HEK293T (cell line): ENCODE results near the gene TCHP.

ENCODE experiments used
- CTCF ChIA-PET: fragments of 350-600 bp; formaldehyde crosslinking; extraction: SDS; loops from one replicate; lab custom pipeline; 2021; ENCODE audit warnings: antibody characterized with exemption, inconsistent platforms; lab: Yijun Ruan, JAX
- POLR2A ChIA-PET: fragments of 350-600 bp; formaldehyde crosslinking; extraction: SDS; loops from one replicate; lab custom pipeline; 2020; ENCODE audit warnings: antibody characterized with exemption, inconsistent platforms; lab: Yijun Ruan, JAX
- DNase-seq: peaks from one replicate; pipeline ENCODE4 v3.0.0; 2012; ENCODE audit warnings: mixed read lengths; ENCODE audit errors: extremely low spot score
- ARNT ChIP-seq: fragments of 450-650 bp; IDR thresholded peaks from 2 replicates; pipeline ENCODE4 v1.6.1; 2017; ENCODE audit warnings: mild to moderate bottlenecking
- BHLHE40 ChIP-seq: fragments of 450-650 bp; IDR thresholded peaks from 2 replicates; pipeline ENCODE4 v1.6.1; 2016; ENCODE audit warnings: mild to moderate bottlenecking, moderate library complexity, borderline replicate concordance
- CTBP1 ChIP-seq: fragments of 450-650 bp; IDR thresholded peaks from 2 replicates; pipeline ENCODE4 v1.6.1; 2016; ENCODE audit warnings: borderline replicate concordance
- ELF4 ChIP-seq: fragments of 450-650 bp; IDR thresholded peaks from 2 replicates; pipeline ENCODE4 v1.6.1; 2017; ENCODE audit warnings: antibody characterized with exemption
- FOXA1 ChIP-seq: fragments of 450-650 bp; IDR thresholded peaks from 2 replicates; pipeline ENCODE4 v1.6.1; 2016; ENCODE audit warnings: mild to moderate bottlenecking
- FOXK2 ChIP-seq: fragments of 450-650 bp; IDR thresholded peaks from 2 replicates; pipeline ENCODE4 v1.6.1; 2016; ENCODE audit warnings: mild to moderate bottlenecking
- FOXM1 ChIP-seq: fragments of 450-650 bp; IDR thresholded peaks from 2 replicates; pipeline ENCODE4 v1.6.1; 2017; ENCODE audit warnings: mild to moderate bottlenecking, borderline replicate concordance
- HDGF ChIP-seq: fragments of 450-650 bp; IDR thresholded peaks from 2 replicates; pipeline ENCODE4 v1.6.1; 2017; ENCODE audit warnings: antibody characterized with exemption, borderline replicate concordance
- L3MBTL2 ChIP-seq: fragments of 450-650 bp; conservative IDR thresholded peaks from 2 replicates; pipeline ENCODE4 v1.6.1; 2016; ENCODE audit warnings: mild to moderate bottlenecking
- LEF1 ChIP-seq: fragments of 450-650 bp; IDR thresholded peaks from 2 replicates; pipeline ENCODE4 v1.6.1; 2017; ENCODE audit warnings: mild to moderate bottlenecking, borderline replicate concordance
- NFRKB ChIP-seq: fragments of 450-650 bp; IDR thresholded peaks from 2 replicates; pipeline ENCODE4 v1.6.1; 2016; ENCODE audit warnings: mild to moderate bottlenecking, moderate library complexity
- SP1 ChIP-seq: fragments of 450-650 bp; IDR thresholded peaks from 2 replicates; pipeline ENCODE4 v1.6.1; 2017
- SUZ12 ChIP-seq: fragments of 450-650 bp; IDR thresholded peaks from 2 replicates; pipeline ENCODE4 v1.6.1; 2016; ENCODE audit warnings: mild to moderate bottlenecking
- TARDBP ChIP-seq: fragments of 450-650 bp; IDR thresholded peaks from 2 replicates; pipeline ENCODE4 v1.6.1; 2016
- ZNF384 ChIP-seq: fragments of 450-650 bp; IDR thresholded peaks from 2 replicates; pipeline ENCODE4 v1.6.1; 2016
- TF ChIP-seq, protein P1 (sequence below): fragments of 450-650 bp; IDR thresholded peaks from 2 replicates; pipeline ENCODE4 v1.6.1; 2016

Gene TCHP

DNA sequence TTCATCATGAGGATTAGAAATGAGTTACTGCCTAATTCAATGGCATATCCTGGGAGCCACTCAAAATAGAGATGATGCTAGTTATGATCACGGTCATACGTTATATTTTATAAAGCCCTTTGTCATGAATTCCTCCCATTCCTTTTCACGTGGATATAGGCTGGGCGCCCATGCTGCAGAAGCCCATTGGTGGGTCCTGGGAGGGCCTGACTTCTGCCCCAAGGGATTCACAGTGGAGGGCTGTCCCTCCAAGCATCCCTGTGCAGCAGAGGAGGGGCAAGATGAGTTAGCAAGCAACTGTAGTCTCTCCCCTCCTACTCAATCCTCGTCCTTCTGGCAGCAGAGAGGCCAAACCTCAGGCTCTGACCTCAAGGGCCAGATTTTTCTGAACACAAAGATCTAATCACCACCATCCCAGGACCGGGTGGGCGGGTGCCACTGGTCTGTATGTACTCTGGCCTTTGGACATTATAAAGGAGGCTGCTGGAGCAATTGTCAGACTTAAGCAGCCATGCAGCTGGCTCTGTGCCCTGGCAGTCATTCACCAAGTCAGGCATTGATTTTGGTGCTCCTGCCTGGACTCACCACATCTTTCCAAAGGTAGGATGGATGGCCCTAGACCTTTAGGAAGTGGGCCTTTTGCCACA is 28.3 kb upstream of the TCHP start:
- no peak for DNase-seq
- no peak for TF ChIP-seq FOXK2
- no peak for TF ChIP-seq SP1
- no peak for TF ChIP-seq NFRKB
- CTCF ChIA-PET = no interaction called here
- POLR2A ChIA-PET = no interaction called here

DNA sequence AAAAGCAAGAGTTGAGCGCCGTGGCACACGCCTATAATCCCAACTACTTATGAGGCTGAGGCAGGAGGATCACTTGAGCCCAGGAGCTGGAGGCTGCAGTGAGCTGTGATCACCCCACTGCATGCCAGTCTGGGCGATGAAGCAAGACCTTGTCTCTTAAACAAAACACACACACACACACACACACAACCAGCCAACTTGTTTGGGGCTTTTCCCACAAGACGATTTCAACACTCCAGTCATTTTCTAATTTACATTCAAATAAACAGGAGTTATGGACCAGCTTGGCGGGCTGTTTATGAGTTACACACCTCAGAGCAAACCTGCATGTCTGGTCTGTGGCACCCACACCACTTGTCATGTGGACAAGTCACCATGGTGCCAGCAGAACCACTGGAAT is 26.4 kb upstream of the TCHP start:
- POLR2A ChIA-PET = no interaction called here
- TF ChIP-seq FOXK2 = no peak
- no peak for TF ChIP-seq FOXA1
- TF ChIP-seq ELF4 = no peak
- no peak for TF ChIP-seq TARDBP
- TF ChIP-seq ZNF384 = no peak
- TF ChIP-seq SUZ12 = no peak
- no peak for TF ChIP-seq BHLHE40
- TF ChIP-seq FOXM1 = no peak
- no peak for TF ChIP-seq SP1
- TF ChIP-seq LEF1 = no peak
- TF ChIP-seq, protein P1, sequence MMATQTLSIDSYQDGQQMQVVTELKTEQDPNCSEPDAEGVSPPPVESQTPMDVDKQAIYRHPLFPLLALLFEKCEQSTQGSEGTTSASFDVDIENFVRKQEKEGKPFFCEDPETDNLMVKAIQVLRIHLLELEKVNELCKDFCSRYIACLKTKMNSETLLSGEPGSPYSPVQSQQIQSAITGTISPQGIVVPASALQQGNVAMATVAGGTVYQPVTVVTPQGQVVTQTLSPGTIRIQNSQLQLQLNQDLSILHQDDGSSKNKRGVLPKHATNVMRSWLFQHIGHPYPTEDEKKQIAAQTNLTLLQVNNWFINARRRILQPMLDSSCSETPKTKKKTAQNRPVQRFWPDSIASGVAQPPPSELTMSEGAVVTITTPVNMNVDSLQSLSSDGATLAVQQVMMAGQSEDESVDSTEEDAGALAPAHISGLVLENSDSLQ = no peak
- no peak for TF ChIP-seq NFRKB
- TF ChIP-seq L3MBTL2 = no peak
- CTCF ChIA-PET = no interaction called here
- no peak for DNase-seq

DNA sequence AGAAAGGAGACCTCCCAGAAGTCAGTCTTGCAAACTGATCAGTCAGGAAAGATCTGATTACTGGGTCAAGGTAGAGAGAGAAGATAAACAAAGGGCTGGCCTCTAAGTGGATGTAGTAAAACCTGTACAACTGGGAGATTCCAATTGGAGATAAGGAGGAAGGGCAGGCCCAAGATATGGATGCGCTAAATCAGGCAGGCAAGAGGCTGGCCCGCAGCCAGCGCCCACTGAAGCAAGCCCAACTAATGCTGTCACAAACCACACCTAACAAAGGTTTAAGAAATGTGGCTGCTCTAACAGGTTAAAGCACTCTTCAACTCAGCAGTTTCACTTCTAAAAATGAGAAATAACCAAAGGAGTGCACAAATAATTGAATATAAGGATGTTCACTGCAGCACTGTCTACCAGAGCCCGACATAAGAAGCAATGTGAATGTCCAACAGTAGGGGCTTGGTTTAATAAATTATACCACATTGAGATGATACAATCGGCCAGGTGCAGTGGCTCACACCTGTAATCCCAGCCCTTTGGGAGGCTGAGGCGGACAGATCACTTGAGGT is 24.4 kb upstream of the TCHP start:
- ChIA-PET POLR2A (no interaction called here), CTCF (interaction anchor here (0.7 kb wide), 1 partner anchor 574 kb away, joined by 3 read pairs; no protein-coding TSS in a partner anchor)
- DNase-seq = no peak
- no peak for TF ChIP-seq NFRKB
- no peak for TF ChIP-seq CTBP1
- TF ChIP-seq LEF1 = no peak
- no peak for TF ChIP-seq BHLHE40
- TF ChIP-seq, protein P1 = no peak
- no peak for TF ChIP-seq HDGF
- TF ChIP-seq FOXK2 = no peak

DNA sequence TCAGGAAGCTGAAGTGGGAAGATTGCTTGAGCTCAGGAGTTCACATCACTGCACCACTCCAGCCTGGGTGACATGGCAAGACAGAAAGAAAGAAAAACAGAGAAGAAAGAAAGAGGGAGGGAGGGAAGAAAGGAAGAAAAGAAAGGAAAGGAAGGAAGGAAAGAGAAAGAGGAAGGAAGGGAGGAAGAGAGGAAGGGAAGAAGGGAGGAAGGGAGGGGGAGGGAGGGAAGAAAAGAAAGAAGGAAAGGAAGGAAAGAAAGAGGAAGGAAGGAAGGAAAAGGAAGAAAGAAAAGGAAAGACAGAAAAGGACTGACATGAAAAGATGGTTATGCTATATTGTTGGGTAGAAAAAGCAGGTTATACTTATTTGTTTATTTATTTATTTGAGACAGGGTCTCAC is 23.7 kb upstream of the TCHP start:
- ChIA-PET POLR2A (interaction anchor here (1.6 kb wide), 1 partner anchor 8 kb away, joined by 4 read pairs; no protein-coding TSS in a partner anchor), CTCF (interaction anchor here (0.7 to 3.0 kb wide), 3 partner anchors 27 to 573 kb away, joined by 3 to 8 read pairs (median 5); no protein-coding TSS in a partner anchor)
- TF ChIP-seq HDGF (no peak), ELF4 (no peak), FOXA1 (no peak), CTBP1 (no peak), FOXM1 (no peak), LEF1 (no peak), L3MBTL2 (no peak), SUZ12 (no peak), TARDBP (no peak), BHLHE40 (no peak), NFRKB (no peak), FOXK2 (no peak), ZNF384 (no peak), ARNT (no peak), SP1 (no peak)
- TF ChIP-seq, protein P1 = no peak
- no peak for DNase-seq

DNA sequence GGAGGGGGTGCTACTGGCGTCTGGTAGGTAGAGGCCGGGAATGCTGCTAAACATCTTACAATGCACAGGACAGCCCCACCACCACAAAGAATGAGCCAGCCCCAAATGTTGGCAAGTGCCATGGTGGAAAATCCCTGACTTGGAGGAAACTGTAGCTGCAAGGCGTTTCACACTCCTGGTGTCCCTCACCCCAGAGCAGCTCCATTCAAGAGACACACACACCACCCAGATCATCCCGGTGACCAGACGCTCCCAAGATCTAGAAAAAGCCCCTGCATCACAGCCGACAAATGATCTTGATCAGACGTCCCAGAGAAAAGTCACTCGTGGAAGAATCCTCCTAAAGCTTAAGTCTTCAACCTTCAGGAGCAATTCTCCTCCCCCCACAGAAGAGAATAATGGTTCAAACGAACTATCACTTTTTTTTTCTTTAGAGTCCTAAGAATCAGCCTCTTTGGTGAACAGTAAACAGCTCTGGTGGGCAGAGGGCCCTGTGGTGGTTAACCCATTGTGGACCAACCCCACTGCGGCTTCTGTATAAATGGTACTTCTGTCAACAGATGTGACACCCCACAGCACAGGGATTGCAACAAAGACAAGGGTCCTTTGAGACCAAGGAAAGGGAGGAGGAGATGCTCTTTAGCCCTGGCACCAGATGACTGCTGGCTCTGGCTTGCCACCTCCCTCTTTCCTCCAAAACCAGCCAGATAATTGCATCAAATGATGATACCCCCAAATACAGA is 22.4 kb upstream of the TCHP start:
- CTCF ChIA-PET = interaction anchor here (0.6 to 3.0 kb wide), 4 partner anchors 7 to 32 kb away, joined by 4 to 8 read pairs (median 6); no protein-coding TSS in a partner anchor
- TF ChIP-seq NFRKB = no peak
- no peak for TF ChIP-seq ELF4
- TF ChIP-seq LEF1 = no peak
- TF ChIP-seq BHLHE40 = no peak
- TF ChIP-seq HDGF = no peak
- no peak for TF ChIP-seq L3MBTL2
- TF ChIP-seq, protein P1 = no peak
- TF ChIP-seq CTBP1 = no peak
- TF ChIP-seq SUZ12 = no peak
- no peak for TF ChIP-seq SP1
- no peak for TF ChIP-seq FOXK2
- no peak for TF ChIP-seq TARDBP
- TF ChIP-seq ZNF384 = no peak
- TF ChIP-seq FOXM1 = no peak
- no peak for TF ChIP-seq FOXA1
- no peak for TF ChIP-seq ARNT
- no peak for DNase-seq
- POLR2A ChIA-PET = interaction anchor here (0.6 to 1.6 kb wide), 4 partner anchors 10 to 25 kb away, joined by 3 to 4 read pairs (median 4); no protein-coding TSS in a partner anchor
